OCI-LY3 (cell line): ENCODE data around the gene FYN.

Source experiments
- H2AFZ ChIP-seq: fragments of 200-600, 300-600 bp; shearing (Covaris generic); 2 replicates; pipeline ENCODE4 v1.6.0; 2014; ENCODE audit warnings: antibody characterized with exemption, low read depth, low read length
- H3K27ac ChIP-seq: fragments of 200-600, 300-600 bp; sonication (generic); 2 replicates; pipeline ENCODE4 v1.5.1; 2014; ENCODE audit warnings: mild to moderate bottlenecking, low read length, moderate library complexity, mixed read lengths
- H3K27me3 ChIP-seq: fragments of 200-600, 300-600 bp; sonication (generic); 2 replicates; pipeline ENCODE4 v1.6.1; 2014; ENCODE audit warnings: low read depth, low read length, mixed read lengths
- H3K36me3 ChIP-seq: fragments of 200-600, 300-600 bp; sonication (generic); replicated peaks from 2 replicates; pipeline ENCODE3; 2014; ENCODE audit warnings: low read depth, low read length, mixed read lengths
- H3K4me1 ChIP-seq: fragments of 300-600, 200-600 bp; sonication (generic); 2 replicates; pipeline ENCODE4 v1.6.1; 2014; ENCODE audit warnings: low read length, mixed read lengths
- H3K4me2 ChIP-seq: fragments of 200-600, 300-600 bp; sonication (generic); 2 replicates; pipeline ENCODE4 v1.6.1; 2014; ENCODE audit warnings: low read length, mixed read lengths
- H3K4me3 ChIP-seq: fragments of 300-600, 200-600 bp; sonication (generic); 2 replicates; pipeline ENCODE4 v1.5.1; 2014; ENCODE audit warnings: antibody characterized with exemption, mild to moderate bottlenecking, low read length, moderate library complexity
- H3K79me2 ChIP-seq: fragments of 300-600, 200-600 bp; shearing (Covaris generic); 2 replicates; pipeline ENCODE4 v1.6.1; 2014; ENCODE audit warnings: mild to moderate bottlenecking, low read length, mixed read lengths
- H3K9ac ChIP-seq: fragments of 300-600, 200-600 bp; shearing (Covaris generic); 2 replicates; pipeline ENCODE4 v1.6.0; 2014; ENCODE audit warnings: mild to moderate bottlenecking, low read length, moderate library complexity
- H3K9me3 ChIP-seq: fragments of 200-600, 300-600 bp; shearing (Covaris generic); 2 replicates; pipeline ENCODE4 v1.6.1; 2014; ENCODE audit warnings: low read length, mixed read lengths; ENCODE audit not compliant: insufficient read depth
- H4K20me1 ChIP-seq: fragments of 200-600, 300-600 bp; sonication (generic); 2 replicates; pipeline ENCODE4 v1.6.1; 2016; ENCODE audit warnings: low read length, mixed read lengths; ENCODE audit not compliant: insufficient read depth
- CTCF ChIP-seq: fragments of 200-600, 300-600 bp; sonication (generic); IDR thresholded peaks from 2 replicates; pipeline ENCODE4 v1.5.1; 2014; ENCODE audit warnings: antibody characterized with exemption, low read length, low read depth
- EZH2phosphoT487 ChIP-seq: fragments of 200-600 bp; shearing (Covaris generic); IDR thresholded peaks from 2 replicates; pipeline ENCODE4 v1.6.1; 2018; ENCODE audit warnings: antibody characterized with exemption, mixed run types, low read depth

Gene FYN

GRCh38 chr6:111819458-111819857 is 53.8 kb downstream of the FYN start:
- no peaks in the 10 kb centered on the region for H3K36me3 ChIP-seq
- no peaks in the 10 kb centered on the region for H3K9me3 ChIP-seq
- no peak overlapping the region for H3K9ac ChIP-seq
- no peaks in the 10 kb centered on the region; the same call in 1 of the 2 replicates for H3K27me3 ChIP-seq
- H3K4me2 ChIP-seq, result no peak overlapping the region
- no peak overlapping the region for H3K27ac ChIP-seq
- no peak overlapping the region for H2AFZ ChIP-seq
- no peaks in the 10 kb centered on the region for H4K20me1 ChIP-seq
- TF ChIP-seq EZH2phosphoT487 (no peak), CTCF (no peak)
- 0 out of 2 replicates have a peak, but pooled peaks cover 3% of the 10 kb centered on the region for H3K4me1 ChIP-seq
- no peak overlapping the region for H3K4me3 ChIP-seq
- no peaks in the 10 kb centered on the region for H3K79me2 ChIP-seq

GRCh38 chr6:111818539-111819226 is 54.6 kb downstream of the FYN start:
- Histone ChIP-seq H3K27me3 (no peaks in the 10 kb centered on the region; the same call in 1 of the 2 replicates), H3K4me1 (0 out of 2 replicates have a peak, but pooled peaks cover 2% of the 10 kb centered on the region), H3K4me3 (no peak overlapping the region), H3K4me2 (no peak overlapping the region), H3K27ac (no peak overlapping the region), H2AFZ (no peak overlapping the region), H3K36me3 (no peaks in the 10 kb centered on the region), H3K9ac (no peak overlapping the region), H4K20me1 (no peaks in the 10 kb centered on the region), H3K79me2 (no peaks in the 10 kb centered on the region), H3K9me3 (no peaks in the 10 kb centered on the region)
- TF ChIP-seq CTCF, result no peak
- no peak for TF ChIP-seq EZH2phosphoT487

- Histone ChIP-seq H3K4me3 (no peak overlapping the region), H3K9ac (no peak overlapping the region), H2AFZ (no peak overlapping the region), H3K27ac (no peak overlapping the region), H3K36me3 (no peaks in the 10 kb centered on the region), H3K79me2 (no peaks in the 10 kb centered on the region), H4K20me1 (no peaks in the 10 kb centered on the region), H3K9me3 (no peaks in the 10 kb centered on the region), H3K4me2 (no peak overlapping the region), H3K4me1 (no peaks in the 10 kb centered on the region), H3K27me3 (no peaks in the 10 kb centered on the region; the same call in 1 of the 2 replicates)
- TF ChIP-seq EZH2phosphoT487 (no peak), CTCF (no peak)
These were observed 55.7 kb downstream of the FYN start for GRCh38 chr6:111817451-111818120.

GRCh38 chr6:111813677-111814310 is 59.5 kb downstream of the FYN start:
- TF ChIP-seq EZH2phosphoT487 (no peak), CTCF (no peak)
- Histone ChIP-seq H3K4me2 (no peak overlapping the region), H3K4me1 (no peaks in the 10 kb centered on the region)

More at GRCh38 chr6:111813677-111814310, 59.5 kb downstream of the FYN start:
- Histone ChIP-seq H3K27me3 (no peaks in the 10 kb centered on the region; the same call in 1 of the 2 replicates), H4K20me1 (no peaks in the 10 kb centered on the region), H2AFZ (no peak overlapping the region), H3K9me3 (no peaks in the 10 kb centered on the region), H3K9ac (no peak overlapping the region), H3K4me3 (no peak overlapping the region), H3K79me2 (no peaks in the 10 kb centered on the region), H3K36me3 (no peaks in the 10 kb centered on the region), H3K27ac (no peak overlapping the region)
